ENCODE data around the gene CA11. TPM values are rescaled to one million over a fixed set of nuclear protein-coding genes. Genes with fewer than 3 reads are reported as not detected.

The CA11 gene
- total and polyA plus RNA-seq, 9 of the 15 experiments (the other 6 are each of a cell fraction or from before 2014, with no cell fraction given), result 2.9 to 19.9 (median 8.3) TPM

- Histone ChIP-seq H3K4me2 (ENCODE audit: insufficient read depth, low read length) (peak overlapping the region; percentile 100), H2AFZ (ENCODE audit: low read depth, low read length) (peak overlapping the region; percentile 69), H3K27ac (ENCODE audit: extremely low read depth, low read depth, low read length) (peak overlapping the region; percentile 91), H3K36me3 (ENCODE audit: control insufficient read depth, insufficient read depth, low read length) (no peaks in the 10 kb centered on the region), H3K4me3 (peak overlapping the region; percentile 51), H3K9me3 (replicated peaks; ENCODE audit: control insufficient read depth, insufficient read depth, low read depth, low read length) (no peaks in the 10 kb centered on the region), H3K9ac (ENCODE audit: insufficient read depth in 1 of 2, low read depth in 2 of 2, low read length in 2 of 2) (peak overlapping the region; percentile 71 to 90), H3K27me3 (ENCODE audit: control insufficient read depth in 2 of 2, insufficient read depth in 2 of 2, low read length in 2 of 2) (no peaks in the 10 kb centered on the region), H3K4me1 (replicated peaks in 1 of 2; ENCODE audit: control insufficient read depth in 2 of 2, insufficient read depth in 2 of 2, low read length in 2 of 2) (peaks cover 46 to 72% of the 10 kb centered on the region in 2 experiments), H3K79me2 (ENCODE audit: control insufficient read depth, insufficient read depth, low read length) (peaks cover 27% of the 10 kb centered on the region; the same call in 2 of the 3 replicates), H3K9me1 (ENCODE audit: control insufficient read depth, insufficient read depth, low read length) (peaks cover 4% of the 10 kb centered on the region), H4K20me1 (replicated peaks; ENCODE audit: control insufficient read depth, insufficient read depth, low read length) (0 out of 2 replicates have a peak, but pooled peaks cover 4% of the 10 kb centered on the region)
- POLR2A ChIA-PET, result interaction anchor here (1.0 to 1.9 kb wide), 2 partner anchors 12 to 18 kb away, joined by 3 to 9 read pairs; partner anchors contain the start of genes RPL18 and SPHK2
- in situ Hi-C loops (cut with MboI) (no loop called here), intact Hi-C loops (cut with micrococcal nuclease) (loop anchor here (1.0 kb wide), 1 partner anchor 18 kb away; the partner anchor contains the start of genes RPL18 and SPHK2)
- FAIRE-seq (peak; percentile 95), DNase-seq (ENCODE audit: extremely low read depth in 1 of 4, low spot score in 3 of 4) (peak; percentile 81 to 99 (median 90)), ATAC-seq (peak; percentile 78)
- no TSS peak for BruUV-seq (replicated peaks)
- WGBS (ENCODE audit: insufficient coverage, low coverage, missing lambda C conversion rate), result 1% methylated on average over 15 of the region's 38 CpGs
- CTCF ChIA-PET (ENCODE audit: low intra/inter-chr PET ratio), result interaction anchor here (0.6 kb wide), 1 partner anchor 102 kb away, joined by 3 read pairs; no protein-coding TSS in a partner anchor
- TF ChIP-seq COPS2 (conservative IDR thresholded peaks at IDR 0.05), result no peak
- TF ChIP-seq RHOXF2B (CRISPR knock-in tag; conservative IDR thresholded peaks at IDR 0.05), result no peak
- no peak for TF ChIP-seq SAFB2 (IDR thresholded peaks at IDR 0.05; ENCODE audit: borderline replicate concordance, low read depth, low read length, severe bottlenecking)
- TF ChIP-seq POLR2B (IDR thresholded peaks at IDR 0.05; ENCODE audit: low read depth, partially characterized antibody), result no peak
- no peak for TF ChIP-seq STAT5B (CRISPR knock-in tag; IDR thresholded peaks at IDR 0.05)
- TF ChIP-seq ATF7 (IDR thresholded peaks at IDR 0.05), result peak; percentile 78
- TF ChIP-seq WHSC1 (IDR thresholded peaks at IDR 0.05; ENCODE audit: low read length), result no peak
- TF ChIP-seq RBM25 (IDR thresholded peaks at IDR 0.05; ENCODE audit: low read depth, low read length, severe bottlenecking), result peak; percentile 90
- no peak for TF ChIP-seq ZFP36 (IDR thresholded peaks at IDR 0.05; ENCODE audit: low read depth, low read length, partially characterized antibody)
- peak; percentile 85; the same call in 1 of the 2 replicates for TF ChIP-seq ZBTB1 (CRISPR knock-in tag; IDR thresholded peaks at IDR 0.05; ENCODE audit: borderline replicate concordance, low read depth)
- no peak for TF ChIP-seq ZNF717 (CRISPR knock-in tag; IDR thresholded peaks at IDR 0.05)
- no peak for TF ChIP-seq SAFB (IDR thresholded peaks at IDR 0.05; ENCODE audit: borderline replicate concordance, low read depth, low read length)
- no peak for TF ChIP-seq NR2F6 (CRISPR knock-in tag; IDR thresholded peaks at IDR 0.05)
- no peak for TF ChIP-seq GTF3C2 (IDR thresholded peaks at IDR 0.05; ENCODE audit: borderline replicate concordance, extremely low read depth, insufficient read length)
- no peak for TF ChIP-seq EP300 (IDR thresholded peaks at IDR 0.05; ENCODE audit: low read length)
- peak; percentile 92 for TF ChIP-seq TOE1 (IDR thresholded peaks at IDR 0.05; ENCODE audit: borderline replicate concordance)
- no peak for TF ChIP-seq TOE1 (CRISPR knock-in tag; IDR thresholded peaks at IDR 0.05; ENCODE audit: borderline replicate concordance, low read depth)
- no peak for TF ChIP-seq TAF9B (IDR thresholded peaks at IDR 0.05; ENCODE audit: partially characterized antibody)
- no peak for TF ChIP-seq SMAD2 (IDR thresholded peaks at IDR 0.05; ENCODE audit: low read depth, low read length)
- TF ChIP-seq BRF1 (IDR thresholded peaks at IDR 0.05; ENCODE audit: borderline replicate concordance, extremely low read depth, insufficient read length), result no peak
- peak; percentile 37; the same call in 1 of the 2 replicates for TF ChIP-seq FOXJ2 (tag; IDR thresholded peaks at IDR 0.05)
- no peak for TF ChIP-seq SMC3 (conservative IDR thresholded peaks at IDR 0.05; ENCODE audit: insufficient read depth, low read depth, low read length)
Measured at GRCh38 chr19:48637449-48637947, 8.5 kb downstream of the CA11 start.

Measured in K562 (cell line).